Lung (tissue), 12 donors: ENCODE data around the gene SEMA3A. TPM values are rescaled to one million over a fixed set of nuclear protein-coding genes. Genes with fewer than 3 reads are reported as not detected.

Source experiments
- ATAC-seq: fragments of 200-7000 bp; cut with Tn5 transposase; one replicate; pipeline ENCODE4 v1.9.1; 2020; ENCODE audit warnings: moderate number of reproducible peaks; ENCODE audit not compliant: insufficient read depth, low FRiP score
- DNase-seq, 3 donors: peaks; one replicate each; pipeline ENCODE4 v3.0.0-alpha.2; 2013 to 2017
- H3K27ac ChIP-seq, 2 donors: one replicate each; pipeline ENCODE4 v1.5.1; 2013; ENCODE audit warnings: mild to moderate bottlenecking in 2 of 2, moderate library complexity in 2 of 2, control low read depth in 1 of 2, inconsistent platforms in 1 of 2, low read depth in 1 of 2, low read length in 1 of 2
- H3K27me3 ChIP-seq, 3 donors: one replicate each; pipeline ENCODE4 v1.5.1; 2013; ENCODE audit warnings: low read length in 2 of 3; ENCODE audit not compliant: control insufficient read depth in 3 of 3, insufficient read depth in 3 of 3
- H3K36me3 ChIP-seq, 4 donors: one replicate each; pipeline ENCODE4 v1.5.1; 2013; ENCODE audit warnings: low read length in 4 of 4, mild to moderate bottlenecking in 1 of 4, moderate library complexity in 1 of 4; ENCODE audit not compliant: control insufficient read depth in 4 of 4, insufficient read depth in 4 of 4
- H3K4me1 ChIP-seq, 5 donors: one replicate each; pipeline ENCODE4 v1.5.1; 2013; ENCODE audit warnings: low read length in 5 of 5, mild to moderate bottlenecking in 2 of 5, moderate library complexity in 1 of 5; ENCODE audit not compliant: control insufficient read depth in 5 of 5, insufficient read depth in 5 of 5
- H3K4me3 ChIP-seq: one replicate; pipeline ENCODE4 v1.5.1; 2013; ENCODE audit warnings: mild to moderate bottlenecking, control low read depth, moderate library complexity
- H3K9ac ChIP-seq, 2 donors: one replicate each; pipeline ENCODE4 v1.5.1; 2013; ENCODE audit warnings: low read length in 2 of 2, control low read depth in 1 of 2; ENCODE audit not compliant: insufficient read depth in 1 of 2
- H3K9me3 ChIP-seq, 4 donors: one replicate each; pipeline ENCODE4 v1.5.1; 2013; ENCODE audit warnings: low read length in 3 of 4, mild to moderate bottlenecking in 1 of 4, moderate library complexity in 1 of 4; ENCODE audit not compliant: control insufficient read depth in 4 of 4, insufficient read depth in 3 of 4
- CTCF ChIP-seq: IDR thresholded peaks from 2 replicates; pipeline ENCODE4 v1.5.1; 2012; ENCODE audit warnings: mild to moderate bottlenecking; ENCODE audit errors: control extremely low read depth, extremely low read depth
- WGBS, 2 donors: extraction: QIAGEN DNeasy Blood & Tissue Kit; methylation state at CpG; one replicate each; pipeline ENCODE4 v1.1.7; 2013; 5-methylcytosine and 5-hydroxymethylcytosine counted together
- polyA plus RNA-seq, 2 donors: library from polyadenylated mRNA; stranded (reverse); fragments of 200-250 nt; gene quantifications; one replicate each; pipeline ENCODE4 v1.2.1, GENCODE V29; 2013
- total RNA-seq, 2 donors: library from RNA; depleted of rRNA in 1 of 2; stranded (reverse); fragments of >200 nt in 1 of 2; gene quantifications; one replicate each; pipeline ENCODE4 v1.2.1, GENCODE V29; 2014 to 2021
- donor health status: control.
- donor health status: control.
- donor health status: Bipolar disorder and iron deficiency.
- donor health status: healthy.
- donor health status: DM: yes; HTN: yes; CAD: no.

The SEMA3A gene
- total and polyA plus RNA-seq, 4 donors, result 0.79 to 21.4 (median 5.5) TPM

- 94 to 97% methylated on average over 3 of the region's 3 CpGs for WGBS, 2 donors
- H3K27ac ChIP-seq, result no peak overlapping the region
- H3K36me3 ChIP-seq, result peaks cover 0 to 4% (median 0%) of the 10 kb centered on the region in 4 donors
- no peak for DNase-seq
- no peaks in the 10 kb centered on the region for H3K27me3 ChIP-seq
- no peak overlapping the region for H3K4me3 ChIP-seq
- no peaks in the 10 kb centered on the region for H3K9me3 ChIP-seq
- H3K4me1 ChIP-seq, result peaks cover 0 to 8% (median 0%) of the 10 kb centered on the region in 5 donors
- ATAC-seq, result no peak
- no peak for TF ChIP-seq CTCF
- no peak overlapping the region for H3K9ac ChIP-seq
These were observed 166.9 kb downstream of the SEMA3A start for GRCh38 chr7:84027678-84028077.

GRCh38 chr7:84025332-84025927, 169.2 kb downstream of the SEMA3A start:
- ATAC-seq, result no peak
- Histone ChIP-seq H3K27ac (no peak overlapping the region), H3K9me3 (no peaks in the 10 kb centered on the region), H3K4me3 (no peak overlapping the region), H3K9ac (no peak overlapping the region), H3K36me3 (peaks cover 0 to 4% (median 0%) of the 10 kb centered on the region in 4 donors), H3K4me1 (peaks cover 0 to 8% (median 0%) of the 10 kb centered on the region in 5 donors), H3K27me3 (no peaks in the 10 kb centered on the region)
- 71 to 77% methylated on average over 3 of the region's 3 CpGs for WGBS, 2 donors
- peak; percentile 54 to 76 (median 74) for DNase-seq
- no peak for TF ChIP-seq CTCF

GRCh38 chr7:84022684-84023308, 171.8 kb downstream of the SEMA3A start:
- Histone ChIP-seq H3K27ac (no peak overlapping the region), H3K27me3 (no peaks in the 10 kb centered on the region), H3K4me3 (no peak overlapping the region), H3K9me3 (no peaks in the 10 kb centered on the region), H3K36me3 (peaks cover 0 to 4% (median 0%) of the 10 kb centered on the region in 4 donors), H3K9ac (no peak overlapping the region), H3K4me1 (peaks cover 0 to 8% (median 0%) of the 10 kb centered on the region in 5 donors)
- ATAC-seq (no peak), DNase-seq (peak in 1 of 3 donors; percentile 20)
- WGBS, 2 donors, result 59 to 74% methylated on average over 5 of the region's 5 CpGs
- TF ChIP-seq CTCF, result no peak
